ENCODE measurements around the gene CDK13. TPM values are rescaled to one million over a fixed set of nuclear protein-coding genes. Genes with fewer than 3 reads are reported as not detected.
A peak's percentile ranks its signal among the peaks of the same experiment; 100 is the strongest.
"Not testable (repeated sequence)": the region's sequence is repeated elsewhere in the genome, so short reads cannot be mapped to it uniquely, and the experiment has no call there.

CDK13 gene
- total RNA-seq, 1 donor from 2014 or later = 87.4 TPM

GRCh38 chr7:40141916-40142315 lies 191.9 kb downstream of the CDK13 start:
- H3K27me3 ChIP-seq; intact Hi-C loops (cut with DNase I); H3K27ac ChIP-seq; H3K4me1 ChIP-seq; H3K9me3 ChIP-seq; H3K36me3 ChIP-seq; H3K4me3 ChIP-seq; DNase-seq (ENCODE audit: extremely low spot score in 2 of 2): not testable (repeated sequence)
- peak in 1 of 2 donors; percentile 9 for TF ChIP-seq POLR2AphosphoS5 (IDR thresholded peaks at IDR 0.05; ENCODE audit: insufficient read depth in 1 of 2, low read depth in 1 of 2)

GRCh38 chr7:40145596-40146130 lies 195.6 kb downstream of the CDK13 start:
- intact Hi-C loops (cut with DNase I); H3K4me3 ChIP-seq: not testable (repeated sequence)

GRCh38 chr7:40147371-40148246 lies 197.6 kb downstream of the CDK13 start:
- no peaks in the 10 kb centered on the region for H3K27me3 ChIP-seq
- H3K27ac ChIP-seq = no peak overlapping the region
- no peak overlapping the region for H3K4me3 ChIP-seq
- TF ChIP-seq CTCF (IDR thresholded peaks at IDR 0.05) (no peak), POLR2A (IDR thresholded peaks at IDR 0.05) (no peak), POLR2AphosphoS5 (IDR thresholded peaks at IDR 0.05; ENCODE audit: insufficient read depth in 1 of 2, low read depth in 1 of 2) (no peak)
- intact Hi-C loops (cut with DNase I) = no loop called here
- DNase-seq (ENCODE audit: extremely low spot score in 2 of 2) = no peak
- H3K4me1 ChIP-seq = no peaks in the 10 kb centered on the region
- no peaks in the 10 kb centered on the region for H3K36me3 ChIP-seq
- H3K9me3 ChIP-seq = no peaks in the 10 kb centered on the region

More at GRCh38 chr7:40145596-40146130, 195.6 kb downstream of the CDK13 start:
- H3K4me1 ChIP-seq; H3K9me3 ChIP-seq; DNase-seq (ENCODE audit: extremely low spot score in 2 of 2); H3K27ac ChIP-seq; H3K36me3 ChIP-seq; H3K27me3 ChIP-seq: not testable (repeated sequence)

- H3K36me3 ChIP-seq; H3K4me3 ChIP-seq; H3K9me3 ChIP-seq; intact Hi-C loops (cut with DNase I); H3K27ac ChIP-seq; H3K4me1 ChIP-seq; H3K27me3 ChIP-seq; DNase-seq (ENCODE audit: extremely low spot score in 2 of 2): not testable (repeated sequence)
Observed at GRCh38 chr7:40148247-40148580, 198.2 kb downstream of the CDK13 start.

- Histone ChIP-seq H3K36me3 (no peaks in the 10 kb centered on the region), H3K9me3 (no peaks in the 10 kb centered on the region), H3K27me3 (no peaks in the 10 kb centered on the region), H3K4me3 (no peak overlapping the region), H3K4me1 (no peaks in the 10 kb centered on the region), H3K27ac (no peak overlapping the region)
- intact Hi-C loops (cut with DNase I) = no loop called here
- DNase-seq (ENCODE audit: extremely low spot score in 2 of 2) = no peak
- TF ChIP-seq POLR2AphosphoS5 (IDR thresholded peaks at IDR 0.05; ENCODE audit: insufficient read depth in 1 of 2, low read depth in 1 of 2) (no peak), POLR2A (IDR thresholded peaks at IDR 0.05) (no peak), CTCF (IDR thresholded peaks at IDR 0.05) (no peak)
Observed at GRCh38 chr7:40148671-40149070, 198.6 kb downstream of the CDK13 start.

Small RNAs within 50 kb of the gene (small RNA-seq; reads per million reads assigned to genes)
- gene AC006023.1 (not detected), gene AC006023.2 (not detected)

Other genes with a start within 250 kb of the CDK13 start
- gene MPLKIP, start 184.4 kb downstream of the CDK13 start, total RNA-seq = 32.4 TPM
- 2.2 TPM for gene SUGCT, start 184.7 kb downstream of the CDK13 start, total RNA-seq

All from vagina (tissue), 2 donors.